ENCODE data around the gene CLNS1A.
A peak's percentile ranks its signal among the peaks of the same experiment; 100 is the strongest.
"Not testable (repeated sequence)": the region's sequence is repeated elsewhere in the genome, so short reads cannot be mapped to it uniquely, and the experiment has no call there.

CLNS1A gene

DNA sequence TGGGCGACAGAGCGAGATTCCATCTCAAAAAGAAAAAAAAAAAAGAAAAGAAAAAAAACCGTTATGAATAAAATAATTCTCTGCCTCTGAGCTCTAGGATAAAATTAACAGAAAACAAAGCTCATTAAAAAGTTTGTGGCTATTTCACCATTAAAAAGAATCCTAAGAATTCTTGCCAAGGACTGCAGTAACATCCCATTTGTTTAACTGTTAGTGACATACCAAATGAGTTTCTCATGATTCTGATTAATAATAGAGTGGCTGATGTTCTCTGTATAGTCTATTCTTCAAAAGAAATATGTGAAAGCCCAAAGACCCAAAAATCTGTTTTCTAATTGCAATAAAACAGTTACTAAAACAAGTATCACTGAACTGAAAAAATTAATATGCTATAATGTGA, 19.7 kb downstream of the CLNS1A start:
- DNase-seq, result no peak

DNA sequence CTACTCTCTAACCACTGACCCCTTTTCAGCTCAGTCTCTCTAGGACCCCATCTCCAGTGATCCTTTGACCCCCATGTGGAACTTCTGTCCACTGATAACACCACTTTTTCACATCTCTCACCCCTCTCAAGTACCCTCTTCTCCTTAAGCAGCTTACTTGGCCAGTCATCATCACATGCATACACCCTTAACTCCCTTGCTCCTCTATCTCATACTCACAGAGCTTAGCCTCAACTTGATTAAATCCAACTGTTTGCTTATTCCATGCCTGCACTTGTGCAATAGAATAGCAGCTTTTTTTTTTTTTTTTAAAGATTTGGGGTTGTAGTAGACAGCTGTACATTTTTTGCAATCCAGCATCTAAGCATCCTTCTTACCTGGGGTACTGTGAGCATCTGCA, 25.7 kb downstream of the CLNS1A start:
- no peak for DNase-seq

DNA sequence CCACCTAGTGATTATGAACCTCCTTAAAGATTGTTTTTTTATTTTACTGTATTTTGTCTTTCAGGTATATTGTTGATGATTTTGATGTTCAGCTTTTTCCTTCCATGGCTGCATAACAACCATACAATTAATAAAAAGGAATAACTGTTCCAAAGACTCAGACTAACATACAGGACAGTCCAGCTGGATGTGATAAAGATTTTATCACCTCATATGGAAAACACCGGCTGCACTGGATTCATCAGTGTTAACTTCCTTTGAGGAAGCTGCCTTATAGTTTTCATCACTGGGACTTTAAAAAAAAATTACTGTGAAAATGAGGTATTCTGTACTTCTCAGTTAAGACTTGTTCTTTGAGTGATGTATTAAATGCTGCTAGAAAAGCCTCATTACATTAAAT, 28.4 kb downstream of the CLNS1A start:
- DNase-seq, result no peak

DNA sequence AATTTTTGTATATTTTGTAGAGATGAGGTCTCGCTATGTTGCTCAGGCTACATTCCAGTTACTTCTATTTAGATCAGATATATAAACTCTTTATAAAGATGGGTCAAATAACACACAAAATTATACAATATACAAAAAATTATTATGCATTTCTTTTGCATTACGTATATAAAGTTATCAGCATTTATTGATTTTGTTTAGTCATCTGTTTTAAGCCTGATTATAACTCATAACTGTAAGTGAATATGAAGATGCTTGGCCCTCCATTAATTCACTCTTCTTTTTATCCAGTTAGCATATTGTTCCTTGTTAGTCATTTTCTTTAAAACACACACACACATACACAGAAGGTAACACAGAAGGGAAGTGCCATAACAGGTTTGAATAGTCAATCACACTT, 33.3 kb downstream of the CLNS1A start:
- DNase-seq, result no peak

DNA sequence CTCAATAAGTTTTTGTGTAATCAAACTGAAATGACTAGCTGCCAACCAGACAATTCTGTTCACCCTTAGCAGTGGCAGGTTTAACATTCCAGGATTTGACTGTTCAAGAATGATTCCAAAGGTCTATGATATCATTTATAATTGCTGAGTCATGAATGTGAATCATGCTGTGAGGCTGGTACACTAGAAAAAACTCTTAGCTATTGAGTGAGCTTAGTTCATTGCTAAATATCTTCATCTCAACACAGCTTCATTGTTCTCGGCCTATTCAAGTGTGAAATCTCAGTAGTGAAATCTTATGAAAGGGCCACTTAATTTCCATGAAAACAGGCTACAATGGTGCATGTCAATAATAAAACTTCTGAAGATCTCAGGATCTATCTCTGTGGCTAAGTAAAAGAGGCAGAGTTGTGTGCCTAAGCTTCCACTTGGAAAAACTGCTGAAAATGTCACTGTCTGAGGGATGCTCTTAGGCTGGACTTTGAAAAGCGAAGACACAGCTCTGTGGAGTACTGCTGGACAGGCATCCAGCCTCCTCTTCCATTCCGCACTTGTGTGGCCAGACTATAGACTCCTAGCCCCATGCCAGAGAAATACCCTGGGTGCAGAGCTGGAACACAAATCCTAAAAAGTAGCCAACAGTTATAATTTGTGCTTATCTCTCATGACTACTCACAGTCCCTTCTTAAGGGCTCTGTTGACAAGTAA, 35.1 kb downstream of the CLNS1A start:
- DNase-seq, result no peak

- no peak for DNase-seq
Measured at GRCh38 chr11:77598195-77598594, 39.4 kb downstream of the CLNS1A start.

- no peak for DNase-seq
Measured at GRCh38 chr11:77596626-77597025, 41.0 kb downstream of the CLNS1A start.

- no peak for DNase-seq
Measured at GRCh38 chr11:77593883-77594282, 43.7 kb downstream of the CLNS1A start.

DNA sequence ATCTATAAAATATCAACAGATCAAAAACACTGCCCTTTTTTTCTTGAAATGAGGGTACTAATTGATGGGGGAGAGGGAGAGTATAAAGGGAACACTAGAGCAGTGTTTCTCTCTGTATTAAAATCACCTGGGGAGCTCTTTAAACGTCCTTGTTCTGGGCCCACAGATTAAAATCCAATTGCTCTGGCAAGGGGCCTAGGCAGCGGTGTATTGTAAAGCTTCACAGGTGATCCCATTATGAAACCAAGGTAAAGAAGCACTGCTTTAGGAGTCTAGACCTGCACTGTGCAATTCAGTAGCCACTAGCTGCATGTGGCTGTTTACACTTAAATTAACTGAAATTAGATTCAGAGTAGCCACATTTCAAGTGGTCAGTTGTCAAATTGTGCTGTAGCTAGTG, 44.9 kb downstream of the CLNS1A start:
- DNase-seq, result no peak

DNA sequence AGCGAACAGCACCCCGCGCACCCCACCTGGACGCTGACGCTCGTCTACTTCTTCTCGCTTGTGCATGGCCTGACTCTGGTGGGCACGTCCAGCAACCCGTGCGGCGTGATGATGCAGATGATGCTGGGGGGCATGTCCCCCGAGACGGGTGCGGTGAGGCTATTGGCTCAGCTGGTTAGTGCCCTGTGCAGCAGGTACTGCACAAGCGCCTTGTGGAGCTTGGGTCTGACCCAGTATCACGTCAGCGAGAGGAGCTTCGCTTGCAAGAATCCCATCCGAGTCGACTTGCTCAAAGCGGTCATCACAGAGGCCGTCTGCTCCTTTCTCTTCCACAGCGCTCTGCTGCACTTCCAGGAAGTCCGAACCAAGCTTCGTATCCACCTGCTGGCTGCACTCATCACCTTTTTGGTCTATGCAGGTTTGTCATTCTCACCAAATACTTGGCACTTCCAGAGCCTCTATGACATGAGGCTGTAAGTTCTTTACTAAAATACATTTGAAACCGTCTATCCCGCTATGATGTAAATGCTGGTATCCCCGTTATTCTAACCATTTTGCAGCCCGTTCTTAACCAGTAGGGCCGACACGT, 47.3 kb downstream of the CLNS1A start:
- no peak for DNase-seq

DNA sequence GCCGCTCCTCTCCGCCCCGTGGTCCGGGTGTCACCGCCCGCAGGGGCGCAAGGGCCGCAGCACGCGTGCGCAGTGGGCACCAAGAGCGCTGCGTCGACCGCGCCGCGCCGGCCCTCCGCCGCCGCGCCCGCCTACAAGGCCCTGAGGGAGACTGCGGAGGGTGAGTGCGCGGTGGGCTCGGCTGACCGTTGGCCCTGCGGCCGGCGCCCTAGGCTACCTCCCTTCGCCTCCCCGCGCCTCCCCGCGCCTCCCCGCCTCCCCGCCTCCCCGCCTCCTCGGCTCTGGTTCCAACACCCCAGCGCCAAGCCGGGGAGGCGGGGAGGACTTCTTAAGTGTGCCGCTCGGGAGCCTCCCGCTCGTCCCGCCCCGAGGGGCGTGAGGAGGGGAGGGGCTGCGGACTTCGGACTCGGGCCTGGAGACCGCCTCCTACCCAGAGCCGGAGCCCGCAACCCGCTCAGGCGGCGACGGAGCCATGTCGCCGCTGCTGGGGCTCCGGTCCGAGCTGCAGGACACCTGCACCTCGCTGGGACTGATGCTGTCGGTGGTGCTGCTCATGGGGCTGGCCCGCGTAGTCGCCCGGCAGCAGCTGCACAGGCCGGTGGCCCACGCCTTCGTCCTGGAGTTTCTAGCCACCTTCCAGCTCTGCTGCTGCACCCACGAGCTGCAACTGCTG, 47.9 kb downstream of the CLNS1A start, which contains the start of gene AQP11:
Gene AQP11, plus strand, starts transcription at position 433 of the 673 bp plus-strand sequence. Its CDS starts 40 bp downstream, at position 473.
- DNase-seq, result peak; percentile 91

DNA sequence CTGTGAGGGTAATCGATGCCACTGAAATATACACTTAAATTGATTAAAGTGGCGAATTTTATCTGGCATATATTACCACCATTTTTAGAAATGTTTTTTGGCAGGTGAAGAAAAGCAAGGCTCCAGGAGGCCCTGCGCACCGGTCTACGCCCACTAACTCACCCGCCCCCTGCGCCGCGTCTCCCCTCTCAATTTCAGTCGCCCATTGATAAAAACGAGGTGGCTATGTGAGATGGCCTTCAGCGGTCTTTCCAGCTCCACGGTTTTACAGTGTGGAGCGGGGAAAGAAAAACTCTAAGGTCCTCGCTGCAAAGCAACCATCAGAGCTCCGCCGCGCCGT, 48.4 kb downstream of the CLNS1A start:
- no peak for DNase-seq

DNA sequence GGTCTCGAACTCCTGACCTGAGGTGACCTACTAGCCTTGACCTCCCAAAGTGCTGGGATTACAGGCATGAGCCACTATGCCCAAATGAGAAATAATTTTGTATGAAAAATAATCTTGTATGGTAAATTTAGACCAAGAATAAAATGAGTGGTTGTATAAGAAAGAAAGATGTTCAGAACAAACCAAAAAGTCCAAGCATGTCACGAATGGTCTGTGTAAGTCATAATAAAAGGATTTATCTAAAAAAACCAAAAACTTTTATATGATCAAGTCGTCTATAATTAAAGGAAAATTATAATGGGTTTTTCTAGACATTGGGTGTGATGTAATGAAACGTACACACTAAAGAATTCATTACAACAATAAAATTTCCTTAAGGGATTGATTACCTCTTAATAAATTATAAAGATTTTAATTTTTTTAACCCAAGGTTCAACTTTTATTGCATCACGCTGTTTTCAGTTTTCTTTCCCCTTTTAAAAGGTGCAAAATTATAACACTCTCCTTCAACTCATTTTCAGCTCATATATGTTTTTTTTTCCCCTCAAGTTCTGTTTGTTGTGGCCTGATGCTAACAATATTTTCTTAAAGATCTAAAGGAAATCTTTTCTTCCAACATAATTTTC, 56.8 kb downstream of the CLNS1A start:
- no peak for DNase-seq

- not testable (repeated sequence) for DNase-seq
Measured at GRCh38 chr11:77575428-77575827, 62.2 kb downstream of the CLNS1A start.

- DNase-seq, result not testable (repeated sequence)
Measured at GRCh38 chr11:77570896-77571295, 66.7 kb downstream of the CLNS1A start.

GRCh38 chr11:77569676-77570070, 67.9 kb downstream of the CLNS1A start:
- DNase-seq, result no peak

- DNase-seq, result no peak
Measured at GRCh38 chr11:77568916-77569675, 68.5 kb downstream of the CLNS1A start.

DNA sequence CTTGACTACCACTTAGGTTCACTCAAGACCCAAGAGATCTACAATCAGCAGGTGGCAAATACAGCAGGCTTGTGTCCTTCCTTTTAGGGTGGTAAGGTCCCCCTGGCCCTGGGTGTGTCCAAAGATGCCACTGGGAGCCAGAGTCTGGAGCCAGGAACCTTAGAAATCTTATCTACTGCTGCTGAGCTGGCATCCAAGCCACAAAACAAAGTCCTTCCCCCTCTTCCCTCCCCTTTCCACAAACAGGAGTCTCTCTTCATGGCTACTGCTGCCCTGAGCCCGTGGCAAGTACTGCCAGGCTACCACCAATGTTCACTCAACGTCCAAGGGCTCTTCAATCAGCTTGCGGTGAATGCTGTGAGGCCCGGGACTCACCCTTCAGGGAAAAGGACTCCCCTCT, 69.3 kb downstream of the CLNS1A start:
- no peak for DNase-seq

All from left hindlimb (tissue), 1 donor.